ENCODE measurements around the gene FCAMR.
"Not testable (repeated sequence)": the region's sequence is repeated elsewhere in the genome, so short reads cannot be mapped to it uniquely, and the experiment has no call there.

FCAMR gene

GRCh38 chr1:206937425-206937824 lies 32.8 kb downstream of the FCAMR start:
- Mint-ChIP-seq H3K27me3 (no peaks in the 10 kb centered on the region), H3K27ac (no peak overlapping the region), H3K4me3 (no peak overlapping the region), H3K4me1 (peaks cover 11% of the 10 kb centered on the region), H3K9me3 (no peaks in the 10 kb centered on the region), H3K36me3 (no peaks in the 10 kb centered on the region)
- ATAC-seq = no peak

DNA sequence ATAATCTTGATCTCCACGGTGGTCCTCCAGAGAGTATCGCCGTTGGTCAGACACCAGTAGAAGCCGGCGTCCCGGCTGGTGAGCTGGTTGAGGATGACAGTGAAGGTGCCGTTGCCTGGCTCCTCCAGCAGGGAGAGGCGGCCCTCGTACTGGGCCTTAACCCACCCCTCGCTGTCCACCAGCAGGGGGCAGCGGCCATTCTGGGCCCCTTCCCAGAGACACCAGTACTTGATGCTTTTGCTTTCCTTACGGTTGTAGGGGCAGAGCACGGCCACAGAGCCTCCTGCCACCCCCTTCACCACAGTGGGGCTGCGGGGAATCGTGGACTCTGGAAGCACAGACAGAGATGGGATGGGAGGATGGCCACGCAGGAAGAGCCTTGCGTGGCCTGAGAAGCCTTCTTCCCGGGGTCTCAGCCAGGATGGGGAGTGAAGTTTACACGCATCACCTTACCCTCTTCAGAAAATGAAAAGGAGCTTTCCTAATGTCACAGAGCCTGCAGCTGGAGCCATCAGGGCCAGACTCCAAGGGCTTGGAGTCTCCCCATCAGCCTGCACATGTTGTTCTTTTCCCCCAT lies 34.7 kb downstream of the FCAMR start:
- no peaks in the 10 kb centered on the region for H3K27me3 Mint-ChIP-seq
- H3K9me3 Mint-ChIP-seq = no peaks in the 10 kb centered on the region
- peaks cover 30% of the 10 kb centered on the region for H3K4me1 Mint-ChIP-seq
- no peak overlapping the region for H3K27ac Mint-ChIP-seq
- H3K4me3 Mint-ChIP-seq = no peak overlapping the region
- H3K36me3 Mint-ChIP-seq = no peaks in the 10 kb centered on the region
- ATAC-seq = peak; percentile 7

DNA sequence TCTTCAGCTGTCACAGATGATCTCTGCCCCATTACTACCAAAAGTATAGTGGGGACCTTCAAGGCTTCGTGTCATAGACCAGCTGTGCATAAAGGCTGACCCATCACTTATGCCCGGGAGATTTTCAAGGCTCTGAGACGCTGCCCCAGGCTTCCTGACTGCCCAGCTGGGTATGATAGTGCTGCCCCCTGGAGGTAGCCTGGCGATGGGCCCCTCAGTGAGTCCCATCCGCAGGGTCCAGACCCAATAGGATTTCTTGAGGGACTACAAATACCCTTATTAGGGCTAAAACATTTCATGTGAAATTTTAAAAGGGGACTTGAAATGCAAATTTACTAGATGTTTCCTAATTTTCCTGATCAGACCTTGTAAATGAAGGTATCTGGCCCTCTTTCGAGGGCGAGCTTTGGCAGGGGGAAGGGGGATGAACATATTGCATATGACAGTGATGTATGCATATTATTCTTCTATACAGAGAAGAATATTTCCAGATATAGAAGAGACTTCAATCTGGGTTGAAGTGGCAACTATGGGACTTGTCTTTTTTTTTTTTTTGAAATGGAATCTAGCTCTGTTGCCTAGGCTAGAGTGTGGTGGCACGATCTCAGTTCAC lies 36.8 kb downstream of the FCAMR start:
- Mint-ChIP-seq H3K4me1 (peaks cover 44% of the 10 kb centered on the region), H3K36me3 (no peaks in the 10 kb centered on the region), H3K27ac (peak overlapping the region; percentile 98)

DNA sequence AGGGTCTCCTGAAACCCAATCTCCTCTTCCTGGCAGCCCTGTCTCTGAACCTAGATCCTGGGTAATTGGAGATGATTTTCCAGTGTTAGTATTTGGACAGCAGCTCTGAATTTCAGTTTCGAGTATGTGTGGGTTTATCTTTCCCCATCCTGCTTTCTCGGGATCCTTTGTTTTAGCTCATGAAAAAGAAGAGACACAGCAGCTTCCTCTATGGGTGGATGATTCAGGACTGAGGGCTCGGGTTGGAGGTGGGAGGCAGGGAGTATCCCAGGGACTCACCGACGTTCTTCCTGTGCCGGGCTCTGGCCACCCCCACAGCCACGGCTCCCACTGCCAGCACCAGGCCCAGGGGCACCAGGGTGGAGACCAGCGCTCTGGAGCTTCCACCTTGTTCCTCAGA lies 38.1 kb downstream of the FCAMR start:
- Mint-ChIP-seq H3K4me1 (peaks cover 54% of the 10 kb centered on the region), H3K27me3 (no peaks in the 10 kb centered on the region), H3K36me3 (no peaks in the 10 kb centered on the region), H3K9me3 (no peaks in the 10 kb centered on the region), H3K27ac (peak overlapping the region; percentile 98), H3K4me3 (no peak overlapping the region)
- no peak for ATAC-seq

More for the DNA sequence above, 36.8 kb downstream of the FCAMR start:
- peak; percentile 32 for ATAC-seq
- H3K9me3 Mint-ChIP-seq = no peaks in the 10 kb centered on the region
- H3K27me3 Mint-ChIP-seq = no peaks in the 10 kb centered on the region
- H3K4me3 Mint-ChIP-seq = no peak overlapping the region

GRCh38 chr1:206931709-206932108 lies 38.6 kb downstream of the FCAMR start:
- Mint-ChIP-seq H3K27ac (peak overlapping the region; percentile 98), H3K36me3 (no peaks in the 10 kb centered on the region), H3K4me3 (peak overlapping the region; percentile 16), H3K4me1 (peaks cover 54% of the 10 kb centered on the region), H3K9me3 (no peaks in the 10 kb centered on the region), H3K27me3 (no peaks in the 10 kb centered on the region)
- ATAC-seq = no peak

- Mint-ChIP-seq H3K36me3 (no peaks in the 10 kb centered on the region), H3K4me3 (peak overlapping the region; percentile 69), H3K27me3 (no peaks in the 10 kb centered on the region), H3K4me1 (peaks cover 54% of the 10 kb centered on the region), H3K9me3 (no peaks in the 10 kb centered on the region), H3K27ac (peak overlapping the region; percentile 98)
- peak; percentile 93 for ATAC-seq
Observed at GRCh38 chr1:206930210-206930798, 40.0 kb downstream of the FCAMR start.

- no peaks in the 10 kb centered on the region for H3K36me3 Mint-ChIP-seq
- H3K4me3 Mint-ChIP-seq = peak overlapping the region; percentile 69
- no peaks in the 10 kb centered on the region for H3K9me3 Mint-ChIP-seq
- ATAC-seq = no peak
- no peaks in the 10 kb centered on the region for H3K27me3 Mint-ChIP-seq
- H3K27ac Mint-ChIP-seq = peak overlapping the region; percentile 98
- H3K4me1 Mint-ChIP-seq = peaks cover 54% of the 10 kb centered on the region
Observed at GRCh38 chr1:206929524-206929923, 40.7 kb downstream of the FCAMR start.

- no peaks in the 10 kb centered on the region for H3K9me3 Mint-ChIP-seq
- no peak overlapping the region for H3K27ac Mint-ChIP-seq
- H3K4me3 Mint-ChIP-seq = no peak overlapping the region
- no peaks in the 10 kb centered on the region for H3K27me3 Mint-ChIP-seq
- H3K4me1 Mint-ChIP-seq = peaks cover 31% of the 10 kb centered on the region
- H3K36me3 Mint-ChIP-seq = no peaks in the 10 kb centered on the region
- no peak for ATAC-seq
Observed at GRCh38 chr1:206926286-206926685, 44.0 kb downstream of the FCAMR start.

DNA sequence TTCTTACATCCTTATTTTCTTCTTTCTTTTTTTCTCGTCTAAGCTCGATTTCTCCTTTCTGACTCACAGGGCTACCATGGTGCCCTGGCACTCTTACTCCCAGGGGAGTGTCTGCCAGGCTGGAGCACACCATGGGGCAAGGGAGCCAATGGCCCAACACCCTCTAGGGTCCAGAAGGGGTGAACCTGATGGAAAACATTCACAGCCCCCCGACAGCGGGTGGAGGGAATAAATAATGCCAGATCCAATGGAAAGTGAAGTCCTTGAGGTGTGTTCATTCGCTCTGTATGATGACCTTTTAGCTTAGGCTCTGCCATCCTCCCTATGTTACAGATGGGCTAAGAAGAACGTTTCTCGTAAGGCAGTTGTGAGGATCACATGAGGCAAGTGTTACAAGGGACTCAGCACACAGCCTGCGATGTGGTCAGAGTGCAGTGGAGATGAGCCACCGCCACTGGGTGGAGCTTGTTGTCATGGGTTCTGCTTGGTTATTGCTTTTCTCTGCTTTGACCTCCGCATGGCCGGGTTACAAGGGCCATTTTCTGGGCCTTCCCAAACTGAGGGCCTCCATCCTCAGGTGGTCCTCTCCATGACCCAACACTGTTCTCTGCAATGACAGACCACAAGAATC lies 45.0 kb downstream of the FCAMR start:
- H3K36me3 Mint-ChIP-seq = peaks cover 8% of the 10 kb centered on the region
- ATAC-seq = peak; percentile 83
- H3K27me3 Mint-ChIP-seq = no peaks in the 10 kb centered on the region
- no peaks in the 10 kb centered on the region for H3K9me3 Mint-ChIP-seq
- H3K4me3 Mint-ChIP-seq = no peak overlapping the region
- peaks cover 25% of the 10 kb centered on the region for H3K4me1 Mint-ChIP-seq
- H3K27ac Mint-ChIP-seq = no peak overlapping the region

DNA sequence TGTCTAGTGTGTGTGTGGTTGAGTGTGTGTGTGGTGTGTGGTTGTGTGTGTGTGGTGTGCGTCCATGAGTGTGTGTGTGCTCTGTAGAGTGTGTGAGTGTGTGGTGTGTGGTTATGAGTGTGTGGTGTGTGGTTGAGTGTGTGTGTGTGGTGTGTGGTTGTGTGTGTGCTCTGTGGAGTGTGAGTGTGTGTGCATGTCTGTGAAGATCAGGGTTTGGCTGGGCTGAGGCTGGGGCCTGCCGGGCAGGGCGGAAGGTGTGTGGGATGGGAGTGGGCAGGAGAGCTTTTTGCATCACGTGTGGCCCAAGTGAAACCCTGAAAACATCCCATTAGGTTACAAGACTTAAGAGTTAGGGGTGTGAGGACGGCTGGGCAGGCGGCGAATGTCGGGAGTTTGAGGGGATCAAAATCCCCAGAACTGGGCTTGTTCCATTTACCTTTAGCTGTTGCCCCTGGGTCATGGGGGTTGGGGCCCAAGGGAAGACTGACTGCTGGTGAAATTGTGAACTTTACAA lies 45.6 kb downstream of the FCAMR start:
- ATAC-seq = peak; percentile 54
- H3K27me3 Mint-ChIP-seq = no peaks in the 10 kb centered on the region
- H3K4me1 Mint-ChIP-seq = peaks cover 21% of the 10 kb centered on the region
- no peaks in the 10 kb centered on the region for H3K9me3 Mint-ChIP-seq
- H3K36me3 Mint-ChIP-seq = peaks cover 14% of the 10 kb centered on the region
- H3K4me3 Mint-ChIP-seq = no peak overlapping the region
- no peak overlapping the region for H3K27ac Mint-ChIP-seq

DNA sequence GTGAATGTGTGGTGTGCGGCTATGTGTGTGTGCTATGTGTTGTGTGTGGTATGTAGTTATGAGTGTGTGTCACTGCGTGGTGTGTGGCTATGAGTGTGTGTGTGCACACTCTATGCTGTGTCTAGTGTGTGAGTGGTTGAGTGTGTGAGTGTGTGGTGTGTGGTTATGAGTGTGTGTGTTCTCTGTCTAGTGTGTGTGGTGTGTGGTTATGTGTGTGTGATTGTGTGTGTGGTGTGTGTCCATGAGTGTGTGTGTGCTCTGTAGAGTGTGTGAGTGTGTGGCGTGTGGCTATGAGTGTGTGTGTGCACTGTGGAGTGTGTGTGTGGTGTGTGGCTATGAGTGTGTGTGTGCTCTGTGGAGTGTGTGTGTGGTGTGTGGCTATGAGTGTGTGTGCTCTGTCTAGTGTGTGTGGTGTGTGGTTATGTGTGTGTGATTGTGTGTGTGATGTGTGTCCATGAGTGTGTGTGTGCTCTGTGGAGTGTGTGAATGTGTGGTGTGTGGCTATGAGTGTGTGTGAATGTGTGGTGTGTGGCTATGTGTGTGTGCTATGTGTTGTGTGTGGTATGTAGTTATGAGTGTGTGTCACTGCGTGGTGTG lies 46.2 kb downstream of the FCAMR start:
- ATAC-seq, H3K27ac Mint-ChIP-seq, H3K27me3 Mint-ChIP-seq, H3K9me3 Mint-ChIP-seq, H3K4me3 Mint-ChIP-seq: not testable (repeated sequence)
- Mint-ChIP-seq H3K36me3 (peaks cover 19% of the 10 kb centered on the region), H3K4me1 (peaks cover 16% of the 10 kb centered on the region)

GRCh38 chr1:206923009-206923960 lies 47.0 kb downstream of the FCAMR start:
- H3K4me3 Mint-ChIP-seq = no peak overlapping the region
- peak; percentile 86 for ATAC-seq
- no peaks in the 10 kb centered on the region for H3K27me3 Mint-ChIP-seq
- H3K36me3 Mint-ChIP-seq = peaks cover 23% of the 10 kb centered on the region
- peaks cover 19% of the 10 kb centered on the region for H3K4me1 Mint-ChIP-seq
- H3K9me3 Mint-ChIP-seq = no peaks in the 10 kb centered on the region
- no peak overlapping the region for H3K27ac Mint-ChIP-seq

DNA sequence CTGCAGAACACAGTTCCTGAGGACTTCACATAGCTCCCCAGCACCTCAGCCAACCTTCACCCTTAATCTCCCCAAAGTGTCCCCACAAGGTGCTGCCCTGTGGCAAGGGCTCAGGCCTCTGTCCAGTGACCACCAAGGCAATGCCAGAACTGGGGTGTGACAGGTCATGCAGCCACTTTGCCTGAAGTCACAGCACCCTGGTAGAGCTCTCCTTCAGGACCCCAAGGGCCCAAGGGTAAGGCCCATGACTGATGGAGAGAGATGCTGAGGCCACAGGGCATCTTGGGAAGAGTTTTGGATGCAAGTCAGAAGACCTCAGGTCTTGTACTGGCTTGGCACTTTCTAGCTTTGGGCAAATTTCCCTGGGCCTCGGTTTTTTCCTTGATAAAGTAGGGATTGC lies 47.7 kb downstream of the FCAMR start:
- Mint-ChIP-seq H3K36me3 (peaks cover 31% of the 10 kb centered on the region), H3K4me3 (no peak overlapping the region), H3K4me1 (peaks cover 19% of the 10 kb centered on the region), H3K27ac (no peak overlapping the region), H3K27me3 (no peaks in the 10 kb centered on the region), H3K9me3 (no peaks in the 10 kb centered on the region)
- ATAC-seq = no peak

DNA sequence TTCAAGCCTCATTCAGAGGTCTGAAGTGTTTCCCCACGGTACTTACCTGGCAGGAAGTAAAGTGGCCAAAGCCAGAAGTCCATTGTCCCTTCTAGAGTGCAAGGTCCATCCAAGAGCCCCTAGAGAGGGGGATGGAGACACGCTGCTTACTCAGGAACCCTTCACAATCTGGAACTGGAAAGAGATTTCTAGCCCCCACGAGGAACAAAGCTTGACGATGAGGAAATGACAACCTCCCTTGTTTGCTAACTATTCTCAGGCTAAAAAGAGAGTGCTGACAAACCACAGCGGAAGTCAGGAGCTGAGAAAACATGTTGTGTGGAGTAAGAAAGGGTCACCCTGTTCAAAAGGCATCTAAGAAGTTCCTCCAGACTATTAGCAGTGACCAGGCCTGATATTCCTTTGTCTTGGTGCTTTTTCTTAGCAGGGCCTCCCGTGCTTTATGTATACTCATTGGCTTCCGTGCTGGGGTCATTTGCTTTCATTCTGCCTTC lies 48.4 kb downstream of the FCAMR start, which contains the start of gene FCMR:
Gene FCMR (minus strand): TSS at position 170 of the 494 bp plus-strand sequence. CDS start 87 bp downstream, at position 83.
- Mint-ChIP-seq H3K9me3 (no peaks in the 10 kb centered on the region), H3K4me3 (no peak within 1 kb of the TSS)
- peak; percentile 34 for ATAC-seq

More for the DNA sequence above, 48.4 kb downstream of the FCAMR start, which contains the start of gene FCMR:
- no peak within 1 kb of the TSS for H3K27ac Mint-ChIP-seq
- peaks cover 38% of the 10 kb centered on the region for H3K36me3 Mint-ChIP-seq
- H3K27me3 Mint-ChIP-seq = no peaks in the 10 kb centered on the region
- peaks cover 24% of the 10 kb centered on the region for H3K4me1 Mint-ChIP-seq
